Effector CD8-positive, alpha-beta T cell (primary cell): ENCODE data around the gene LRRC57.

ENCODE experiments used
- DNase-seq: peaks from one replicate; lab custom pipeline; 2025; lab: John Stamatoyannopoulos, UW

The LRRC57 gene

DNA sequence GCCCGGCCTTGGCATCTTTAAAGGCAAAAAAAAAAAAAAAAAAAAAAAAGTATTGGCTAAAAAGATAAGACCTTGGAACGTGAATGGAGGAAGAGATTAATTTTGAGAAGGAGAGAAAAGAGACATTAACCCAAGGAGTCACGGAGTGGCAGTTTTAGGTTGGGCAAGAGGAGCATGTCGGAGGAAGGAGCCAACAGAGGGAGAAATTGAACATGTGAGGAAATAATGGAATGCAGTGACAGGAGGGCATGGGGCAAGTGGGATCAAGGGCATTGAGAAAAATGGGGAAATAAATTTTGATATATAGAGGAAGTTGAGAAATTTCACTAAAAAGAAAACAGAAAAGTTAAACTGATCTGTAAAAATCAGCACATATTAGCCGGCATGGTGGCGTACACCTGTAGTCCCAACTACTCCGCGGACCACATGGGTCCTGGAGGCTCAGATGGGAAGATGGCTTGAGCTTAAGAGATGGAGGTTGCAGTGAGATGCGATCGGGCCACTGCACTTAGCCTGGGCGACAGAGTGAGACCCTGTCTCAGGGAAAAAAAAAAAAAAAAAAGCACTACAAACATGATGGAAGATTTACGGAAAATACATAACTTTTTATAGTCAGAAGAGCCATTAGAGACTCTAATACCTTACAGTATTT, 1.3 kb upstream of the LRRC57 start:
- no peak for DNase-seq

DNA sequence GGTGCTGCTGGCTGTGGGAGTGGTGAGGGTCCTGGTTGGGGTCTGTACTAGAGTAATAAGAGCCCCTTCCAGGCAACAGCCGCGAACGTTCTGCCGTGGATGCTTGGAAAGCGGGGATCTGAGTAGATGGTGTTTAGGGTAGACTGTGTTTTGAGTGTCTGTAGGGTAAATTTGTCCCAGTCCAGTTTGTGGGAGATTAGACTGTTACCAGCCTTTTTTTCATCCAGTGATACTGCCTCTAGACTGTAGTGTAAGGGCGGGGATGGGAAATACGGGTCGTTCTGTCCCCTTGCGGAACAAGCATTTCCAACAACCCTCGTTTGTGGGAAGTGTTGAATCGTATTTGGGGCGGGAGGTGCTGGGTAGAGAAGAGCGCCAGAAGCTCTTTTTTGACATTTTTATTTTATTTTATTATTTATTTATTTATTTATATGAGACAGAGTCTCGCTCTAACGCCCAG, 469 bp upstream of the LRRC57 start:
- no peak for DNase-seq

DNA sequence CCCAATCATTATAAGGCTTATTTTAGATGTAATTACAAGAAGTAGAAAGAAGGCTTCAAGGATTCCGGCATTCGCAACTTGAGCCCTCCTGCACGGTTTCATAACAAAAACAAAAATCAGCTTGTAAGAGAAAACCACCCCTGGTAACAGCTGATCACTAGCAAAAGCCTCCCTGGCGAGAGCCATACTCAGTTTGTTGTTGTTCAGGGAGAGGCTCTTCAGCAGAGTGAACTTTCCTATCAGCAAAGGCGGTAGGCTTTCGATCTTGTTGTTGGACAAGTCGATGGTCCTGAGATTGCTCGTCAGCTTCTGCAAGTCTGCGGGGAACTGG, 710 bp downstream of the LRRC57 start:
- DNase-seq: no peak

DNA sequence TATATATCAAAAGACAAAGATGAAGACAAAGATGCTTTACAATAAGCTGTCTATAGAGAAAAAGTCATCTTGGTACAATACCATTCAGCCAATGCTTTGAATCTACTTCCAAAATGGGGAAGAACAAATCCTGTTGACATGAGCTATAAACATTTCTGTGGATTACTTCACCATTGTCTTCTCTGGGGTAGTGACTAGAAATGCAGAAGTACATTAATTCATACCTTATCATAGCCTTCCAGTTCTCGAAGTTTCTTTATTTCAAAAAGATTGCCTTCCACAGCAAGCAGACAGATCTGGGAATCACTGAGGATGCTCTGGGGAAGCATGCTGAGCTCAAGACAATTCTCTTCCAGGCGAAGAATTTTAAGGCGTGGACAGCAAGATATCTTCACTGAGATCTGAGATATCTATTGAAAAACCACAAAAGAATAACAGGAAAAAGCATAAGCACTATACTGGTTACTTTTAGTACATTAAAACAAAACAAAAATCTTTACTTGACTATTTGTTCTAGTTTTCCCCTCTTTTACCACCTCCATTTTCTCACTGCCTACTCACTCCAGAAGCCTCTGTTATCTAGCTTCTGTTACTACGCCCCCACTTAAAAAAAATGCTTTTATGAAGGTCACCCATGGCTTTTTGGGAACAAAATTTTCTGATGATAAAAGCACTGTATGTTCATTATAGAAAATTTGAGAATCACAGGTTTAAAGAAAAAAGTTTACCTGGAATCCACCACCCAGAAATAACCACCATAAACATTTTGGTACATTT, 3.6 kb downstream of the LRRC57 start:
- no peak for DNase-seq

DNA sequence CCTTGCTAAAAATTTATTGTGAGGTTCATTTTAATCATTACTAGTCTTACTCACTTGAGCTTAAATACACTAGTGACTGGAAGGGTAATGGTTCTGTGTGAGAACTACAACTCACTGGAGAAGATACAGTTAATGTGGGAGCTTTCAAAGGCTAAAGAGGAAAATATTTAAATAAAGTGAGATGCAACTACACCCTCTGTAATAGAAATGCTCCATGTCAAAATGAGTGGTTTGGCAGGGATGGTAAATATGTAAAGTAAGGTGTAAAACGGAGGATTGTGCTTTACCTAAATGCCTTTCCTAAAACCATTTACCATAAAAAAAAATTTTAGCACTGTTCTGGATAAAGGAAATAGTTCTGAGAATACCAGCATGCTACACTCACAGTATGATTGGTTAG, 15.3 kb downstream of the LRRC57 start:
- no peak for DNase-seq

DNA sequence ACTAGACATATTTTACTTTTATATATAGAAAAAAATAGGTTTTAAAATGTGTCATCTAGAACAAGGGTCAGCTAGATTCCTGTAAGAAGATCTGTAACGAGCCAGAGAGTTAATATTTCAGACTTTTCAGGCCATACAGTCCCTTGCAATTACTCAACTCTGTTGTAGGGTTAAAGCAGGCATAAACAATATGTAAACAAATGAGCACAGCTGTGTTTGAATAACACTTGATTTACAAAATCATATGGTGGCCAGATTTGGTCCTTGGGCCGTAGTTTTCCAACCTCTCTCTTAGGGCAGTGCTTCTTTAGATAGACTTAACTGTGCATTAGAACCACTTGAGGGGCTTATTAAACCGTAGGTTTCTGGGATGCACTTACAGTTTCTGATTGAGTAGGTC, 19.6 kb downstream of the LRRC57 start:
- no peak for DNase-seq

DNA sequence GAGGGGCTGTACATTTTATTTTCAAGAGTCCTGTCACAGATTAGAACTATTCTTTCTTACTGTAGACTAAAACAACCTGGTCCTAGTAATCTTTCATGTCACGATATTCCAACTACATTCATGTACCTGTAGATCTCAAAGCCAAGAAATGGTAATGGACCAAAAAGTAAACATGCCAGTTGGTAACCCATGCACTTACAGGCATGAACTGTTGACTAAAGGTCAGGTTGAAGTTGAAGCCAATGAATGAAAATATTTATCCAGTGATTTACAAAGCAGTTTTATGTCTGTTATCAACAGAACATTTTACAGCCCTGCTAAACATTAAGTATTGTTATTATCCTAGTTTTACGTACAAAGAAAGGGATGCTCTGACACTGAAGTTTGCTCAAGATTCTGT, 25.3 kb downstream of the LRRC57 start:
- DNase-seq: no peak

DNA sequence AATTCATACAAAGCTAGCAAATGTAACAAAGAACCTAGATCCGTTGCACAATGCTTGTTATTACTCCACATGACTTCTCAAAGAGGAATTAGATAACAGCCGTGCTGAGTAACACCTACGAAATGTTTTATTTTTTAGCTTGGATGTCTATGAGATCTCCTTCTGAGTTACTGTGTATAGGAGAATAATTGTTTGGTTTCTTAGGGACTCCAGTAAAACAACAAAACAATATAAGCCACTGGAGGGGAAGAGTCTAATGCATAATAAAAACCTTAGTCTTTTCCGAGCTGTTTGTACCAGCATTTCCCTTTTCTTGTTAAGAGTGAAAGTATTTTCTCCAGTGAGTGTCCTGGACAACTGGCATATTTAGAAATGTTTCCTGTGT, 37.6 kb downstream of the LRRC57 start:
- no peak for DNase-seq

DNA sequence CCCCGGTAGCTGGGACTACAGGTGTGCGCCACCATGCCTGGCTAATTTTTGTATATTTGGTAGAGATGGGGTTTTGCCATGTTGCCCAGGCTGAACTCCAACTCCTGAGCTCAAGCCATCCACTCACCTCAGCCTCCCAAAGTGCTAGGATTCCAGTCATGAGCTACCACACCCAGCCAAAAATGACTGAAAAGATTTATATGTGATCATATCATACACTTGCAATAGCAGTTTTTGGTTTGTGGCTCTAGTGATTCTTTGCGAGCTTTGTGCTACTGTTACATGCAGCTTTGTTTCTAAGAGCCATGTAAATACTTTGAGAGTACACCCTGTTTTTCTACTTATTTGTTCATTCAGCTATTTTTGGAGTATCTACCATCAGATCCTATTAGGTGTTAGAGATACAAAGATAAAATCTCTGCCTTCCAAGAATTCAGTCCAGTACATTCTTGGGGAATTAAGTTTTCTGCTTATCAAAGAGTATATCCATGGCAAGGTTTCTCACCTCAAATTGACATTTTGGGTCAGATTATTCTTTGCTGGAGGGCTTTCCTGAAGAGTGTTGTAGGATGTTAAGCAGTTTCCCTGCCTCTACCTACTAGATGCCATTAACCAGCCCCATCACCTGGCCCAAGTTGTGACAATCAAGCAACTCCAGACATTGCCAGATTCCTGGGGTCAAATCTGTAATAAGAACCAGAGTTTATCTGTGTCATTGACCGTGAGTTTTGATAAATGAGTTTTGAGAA, 38.2 kb downstream of the LRRC57 start:
- no peak for DNase-seq

DNA sequence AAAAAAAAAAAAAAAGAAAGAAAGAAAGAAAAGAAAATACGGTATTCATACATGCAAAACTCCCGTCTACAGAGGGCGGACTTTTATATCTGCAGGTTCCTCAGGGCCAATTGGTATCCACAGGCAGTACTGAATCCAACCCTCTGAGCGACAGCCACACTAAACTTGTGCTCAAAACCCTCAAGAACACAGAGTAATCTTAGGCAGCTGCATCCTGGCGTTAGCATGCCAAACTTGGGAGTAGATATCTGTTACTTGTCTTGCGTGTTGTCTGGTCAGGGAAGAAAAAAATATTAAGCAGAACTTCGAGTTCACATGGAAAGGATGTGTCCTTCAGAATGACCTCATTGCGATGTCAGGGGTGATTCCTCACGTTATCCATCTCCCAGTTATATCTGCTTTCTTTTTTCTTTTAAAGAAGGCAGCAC, 40.3 kb downstream of the LRRC57 start:
- no peak for DNase-seq

DNA sequence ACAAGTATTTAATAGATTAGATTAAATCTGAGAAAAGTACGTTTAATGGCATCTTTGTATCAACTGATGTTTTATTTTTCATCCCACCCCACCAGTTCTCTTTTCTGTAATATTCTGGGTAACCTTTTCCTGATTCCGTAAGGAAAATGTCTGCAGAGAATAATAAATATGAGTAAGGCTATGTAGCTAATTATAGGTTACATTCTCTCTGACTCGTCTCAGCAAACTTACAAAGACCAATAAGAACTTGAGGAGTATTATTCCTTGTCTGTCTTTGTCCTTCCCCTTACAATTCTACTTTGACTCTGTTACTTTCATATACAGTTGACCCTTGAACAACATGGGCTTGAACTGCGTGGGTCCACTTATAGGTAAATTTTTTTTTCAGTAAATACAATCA, 41.1 kb downstream of the LRRC57 start:
- no peak for DNase-seq

DNA sequence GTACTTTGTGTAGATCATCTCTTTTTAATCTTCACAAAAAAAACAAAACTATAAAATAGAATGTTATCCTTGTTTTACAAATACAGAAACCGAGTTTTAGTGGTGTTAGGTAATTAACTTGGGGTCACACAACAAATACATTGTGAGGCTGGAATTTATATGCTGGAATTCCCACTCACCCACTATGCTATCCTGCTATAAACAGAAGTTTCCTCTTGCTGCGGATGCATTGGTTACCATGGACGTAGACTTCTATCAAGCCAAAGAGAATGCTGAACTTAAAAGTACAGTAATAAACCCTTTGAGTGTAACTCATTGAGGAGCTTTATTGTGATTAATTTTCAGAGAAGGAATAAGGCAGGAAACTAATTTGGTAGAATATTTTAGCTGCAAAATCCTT, 44.0 kb downstream of the LRRC57 start:
- no peak for DNase-seq

DNA sequence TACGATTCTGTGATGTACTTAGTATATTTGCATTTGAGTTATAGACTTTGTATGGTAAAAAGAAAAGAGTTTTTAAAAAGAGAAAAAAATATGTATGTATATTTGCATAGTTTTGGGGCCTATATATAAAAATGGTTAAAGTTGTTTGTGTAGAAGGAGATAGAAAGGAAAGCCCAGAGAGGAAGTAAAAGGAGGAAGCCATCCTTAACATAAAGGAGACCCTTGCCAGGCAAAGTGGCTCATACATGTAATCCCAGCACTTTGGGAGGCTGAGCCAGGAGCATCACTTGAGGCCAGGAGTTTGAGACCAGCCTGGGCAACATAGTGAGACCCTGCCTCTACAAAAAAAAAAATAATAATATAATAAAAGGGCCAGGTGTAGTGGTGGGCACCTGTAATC, 44.8 kb downstream of the LRRC57 start:
- no peak for DNase-seq

DNA sequence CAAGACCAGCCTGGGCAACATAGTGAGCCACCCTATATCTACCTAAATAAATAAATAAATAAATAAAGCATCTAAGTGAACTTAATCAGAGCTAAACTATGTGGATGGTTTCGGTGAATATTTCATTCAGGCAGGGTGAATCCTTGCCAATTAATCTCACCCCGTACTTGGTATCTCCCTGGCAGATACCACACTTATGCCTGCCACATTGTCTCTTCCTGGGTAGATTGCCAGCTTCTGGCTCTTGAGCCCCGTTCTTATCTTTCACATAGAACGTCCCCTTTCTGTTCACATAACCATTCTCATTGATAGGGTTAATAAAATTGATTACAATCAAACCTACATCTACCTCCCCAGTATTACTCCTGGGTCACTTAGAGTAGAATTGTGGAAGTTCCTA, 46.1 kb downstream of the LRRC57 start:
- DNase-seq: no peak

DNA sequence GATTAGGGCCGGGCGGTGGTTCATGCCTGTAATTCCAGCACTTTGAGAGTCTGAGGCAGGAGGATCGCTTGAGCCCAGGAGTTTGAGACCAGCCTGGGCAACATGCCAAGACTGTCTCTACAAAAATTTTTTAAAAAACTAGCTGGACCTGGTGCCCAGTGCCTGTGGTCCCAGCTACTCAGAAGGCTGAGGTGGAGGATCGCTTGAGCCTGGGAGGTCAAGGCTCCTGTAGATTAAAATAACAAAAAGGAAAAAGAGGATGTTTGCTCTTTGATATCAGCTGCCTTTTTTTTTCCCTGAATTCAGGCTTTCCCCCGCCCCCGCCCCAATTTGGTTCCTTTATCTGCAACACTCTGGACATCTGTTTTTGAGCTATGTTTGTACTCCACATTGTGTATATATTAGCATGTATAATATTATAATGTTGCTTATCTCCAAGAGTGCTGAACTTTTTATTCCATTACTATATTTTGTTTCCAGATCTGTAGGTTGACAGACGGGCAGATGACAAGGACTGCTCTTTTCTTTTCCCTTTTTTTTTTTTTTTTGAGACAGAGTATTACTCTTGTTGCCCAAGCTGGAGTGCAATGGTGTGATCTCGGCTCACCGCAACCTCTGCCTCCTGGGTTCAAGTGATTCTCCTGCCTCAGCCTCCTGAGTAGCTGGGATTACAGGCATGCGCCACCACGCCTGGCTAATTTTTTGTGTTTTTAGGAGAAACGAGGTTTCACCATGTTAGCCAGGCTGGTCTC, 48.6 kb downstream of the LRRC57 start:
- no peak for DNase-seq

DNA sequence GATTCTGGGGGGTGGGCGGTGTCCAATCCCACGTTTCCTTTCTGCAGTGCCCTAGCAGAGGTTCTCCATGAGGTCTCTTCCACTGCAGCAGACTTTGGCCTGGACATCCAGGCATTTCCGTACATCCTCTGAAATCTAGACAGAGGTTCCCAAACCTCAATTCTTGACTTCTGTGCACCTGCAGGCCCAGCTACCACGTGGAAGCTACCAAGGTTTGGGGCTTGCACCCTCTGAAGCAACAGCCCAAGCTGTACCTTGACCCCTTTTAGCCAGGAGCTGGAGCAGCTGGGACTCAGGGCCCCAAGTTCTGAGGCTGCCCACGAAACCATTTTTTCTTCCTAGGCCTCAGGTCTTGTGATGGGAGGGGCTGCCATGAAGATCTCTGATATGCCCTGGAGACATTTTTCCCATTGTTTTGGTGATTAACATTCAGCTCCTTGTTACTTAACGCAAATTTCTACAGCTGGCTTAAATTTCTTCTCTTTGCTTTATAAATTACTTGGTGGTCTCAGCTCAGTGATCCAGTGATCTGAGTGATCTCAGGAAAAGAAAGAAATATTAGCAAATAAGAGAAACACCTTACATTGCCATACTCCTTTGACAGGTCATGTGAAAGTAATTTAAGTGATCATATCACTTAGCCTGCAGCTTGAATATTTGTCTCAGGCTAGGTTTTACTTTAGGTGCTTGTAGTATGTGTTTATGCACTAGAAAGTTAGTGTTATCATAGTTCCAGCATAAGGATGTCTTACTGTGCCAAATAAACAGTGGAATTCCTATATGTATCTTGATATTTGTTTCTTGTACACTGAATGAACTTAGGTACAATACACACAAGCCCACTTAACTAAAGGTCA, 50.2 kb downstream of the LRRC57 start:
- DNase-seq: no peak

DNA sequence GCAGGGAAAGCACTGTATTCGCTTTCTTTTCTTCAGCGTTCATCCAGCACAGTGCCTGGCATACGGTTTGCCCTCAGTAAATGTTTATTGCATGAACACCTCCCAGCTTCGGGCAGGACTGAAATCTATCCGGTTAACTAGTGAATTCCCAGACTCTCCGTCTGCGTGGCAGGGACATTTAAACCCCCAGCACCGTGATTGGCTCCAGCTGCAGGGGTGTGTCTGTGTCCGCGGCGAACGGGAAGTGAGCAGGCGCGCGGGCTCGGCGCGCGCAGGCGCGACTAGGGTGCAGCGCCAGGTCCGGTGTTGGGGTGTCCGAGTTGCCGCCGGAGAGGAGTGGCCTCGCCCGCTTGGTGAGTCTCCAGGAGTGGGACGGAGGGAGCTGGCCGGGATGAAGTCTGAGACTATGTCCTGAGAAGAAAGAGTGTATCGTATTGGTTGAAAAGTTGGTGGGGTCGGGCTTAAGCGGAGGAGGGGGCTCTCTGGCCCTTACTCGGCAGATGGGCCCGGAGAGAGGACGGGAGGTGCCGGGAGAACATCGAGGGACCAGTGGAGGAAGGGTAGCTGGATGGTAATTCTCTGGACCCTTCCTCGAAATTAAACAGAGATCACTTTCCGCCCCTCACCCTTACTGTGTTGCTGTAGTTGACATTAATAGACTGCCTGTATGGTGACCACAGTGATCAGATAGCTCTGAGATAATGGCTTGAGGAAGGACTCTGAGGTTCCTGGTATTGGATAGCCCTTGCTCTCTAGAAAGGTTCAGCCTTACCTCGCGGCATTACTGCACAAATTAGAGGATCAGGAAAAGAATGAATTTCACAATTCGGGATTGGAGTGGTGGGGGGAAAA, 53.0 kb downstream of the LRRC57 start, which contains the start of gene SNAP23:
SNAP23 (plus strand) TSS at position 274 of the 852 bp plus-strand sequence. CDS start 16,213 bp downstream, outside the sequence.
- DNase-seq: peak; percentile 77

DNA sequence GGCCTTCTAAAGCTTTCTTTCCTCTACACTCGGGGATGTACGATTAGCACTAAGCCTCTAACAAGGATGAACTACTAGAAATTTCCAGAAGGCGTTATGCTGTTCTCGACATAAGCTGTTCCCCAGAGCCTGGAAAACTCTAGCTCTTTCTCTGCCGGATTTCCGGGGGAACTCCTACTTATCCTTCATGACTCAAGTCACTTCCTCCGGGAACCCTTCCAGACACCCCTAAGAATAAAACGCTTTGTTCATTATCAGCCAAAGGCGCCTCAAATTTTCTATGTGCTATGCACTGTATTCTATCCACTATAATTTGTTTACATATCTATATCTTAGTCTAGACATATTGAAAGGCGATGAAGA, 53.6 kb downstream of the LRRC57 start:
- DNase-seq: no peak

DNA sequence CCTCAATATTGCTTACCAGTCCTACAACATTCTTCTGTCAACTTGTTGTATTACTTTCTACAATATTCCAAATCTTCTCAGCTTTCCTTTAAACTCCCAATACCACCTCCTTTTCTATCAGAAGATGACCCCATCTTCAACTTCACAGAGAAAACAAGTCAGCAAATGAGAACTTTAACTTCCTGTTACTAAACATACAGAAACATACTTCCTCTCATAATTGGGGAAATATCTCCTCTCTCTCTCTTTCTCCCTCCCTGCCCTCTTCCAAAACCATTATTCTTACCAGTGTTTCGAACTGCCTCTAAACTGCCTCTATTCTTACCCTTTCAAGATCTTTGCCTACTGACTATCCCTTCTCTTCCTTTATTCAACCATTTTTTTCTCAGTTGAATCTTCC, 54.9 kb downstream of the LRRC57 start:
- no peak for DNase-seq

DNA sequence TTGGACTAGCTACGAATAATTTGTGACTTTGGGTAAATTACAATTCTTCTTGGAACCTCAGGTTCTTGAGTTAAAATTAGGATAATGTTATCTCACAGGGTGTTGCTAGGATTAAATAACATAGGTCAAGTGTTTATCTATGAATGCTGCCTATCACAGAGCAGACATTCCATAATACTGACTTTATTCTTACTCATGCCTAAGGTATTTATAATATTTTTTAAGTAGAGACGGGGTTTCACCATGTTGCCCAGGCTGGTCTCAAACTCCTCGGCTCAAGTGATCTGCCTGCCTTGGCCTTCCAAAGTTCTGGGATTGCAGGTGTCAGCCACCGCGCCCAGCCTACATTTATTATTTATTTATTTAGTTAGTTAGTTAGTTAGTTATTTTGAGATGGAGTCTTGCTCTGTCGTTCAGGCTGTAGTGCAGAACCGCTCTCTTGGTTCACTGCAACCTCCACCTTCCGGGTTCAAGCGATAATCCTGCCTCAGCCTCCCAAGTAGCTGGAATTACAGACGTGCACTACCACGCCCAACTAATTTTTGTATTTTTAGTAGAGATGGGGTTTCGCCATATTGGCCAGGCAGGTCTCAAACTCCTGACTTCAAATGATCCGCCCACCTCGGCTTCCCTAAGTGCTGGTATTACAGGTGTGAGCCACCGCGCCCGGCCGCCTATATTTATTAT, 56.9 kb downstream of the LRRC57 start:
- DNase-seq: no peak
